ENCODE measurements around the gene DSCAM. TPM values are rescaled to one million over a fixed set of nuclear protein-coding genes. Genes with fewer than 3 reads are reported as not detected.

Gene DSCAM
- total RNA-seq, 1 donor, result not detected

DNA sequence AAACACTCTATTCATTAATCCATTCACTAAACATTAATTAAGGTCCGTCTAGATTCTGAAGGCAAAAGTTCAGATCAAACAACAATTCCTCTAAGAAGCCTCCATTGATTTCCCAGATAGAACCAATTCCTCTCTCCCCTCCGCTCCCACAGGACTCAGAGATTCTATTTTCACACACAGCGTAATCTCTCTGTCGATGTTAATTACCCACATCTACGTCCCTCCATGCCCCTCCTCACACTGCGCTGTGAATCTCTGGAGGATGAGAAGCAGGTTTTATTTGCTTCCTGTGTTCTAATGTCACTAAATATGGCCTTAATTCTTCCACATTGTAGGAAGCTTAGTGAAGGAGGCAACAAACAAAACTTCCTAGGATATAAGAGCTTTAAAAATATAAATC lies 306.7 kb downstream of the DSCAM start:
- H4K20me1 ChIP-seq (ENCODE audit: insufficient read depth, low read length), result no peaks in the 10 kb centered on the region
- no peaks in the 10 kb centered on the region for H3K36me3 ChIP-seq (ENCODE audit: insufficient read depth, low read length)
- peaks cover 5% of the 10 kb centered on the region for H3K9me3 ChIP-seq (ENCODE audit: low read depth, low read length)
- no peak for DNase-seq (ENCODE audit: insufficient read length, low spot score, missing footprints)
- no peaks in the 10 kb centered on the region for H3K79me2 ChIP-seq (ENCODE audit: insufficient read depth, low read length)
- TF ChIP-seq, protein P1, sequence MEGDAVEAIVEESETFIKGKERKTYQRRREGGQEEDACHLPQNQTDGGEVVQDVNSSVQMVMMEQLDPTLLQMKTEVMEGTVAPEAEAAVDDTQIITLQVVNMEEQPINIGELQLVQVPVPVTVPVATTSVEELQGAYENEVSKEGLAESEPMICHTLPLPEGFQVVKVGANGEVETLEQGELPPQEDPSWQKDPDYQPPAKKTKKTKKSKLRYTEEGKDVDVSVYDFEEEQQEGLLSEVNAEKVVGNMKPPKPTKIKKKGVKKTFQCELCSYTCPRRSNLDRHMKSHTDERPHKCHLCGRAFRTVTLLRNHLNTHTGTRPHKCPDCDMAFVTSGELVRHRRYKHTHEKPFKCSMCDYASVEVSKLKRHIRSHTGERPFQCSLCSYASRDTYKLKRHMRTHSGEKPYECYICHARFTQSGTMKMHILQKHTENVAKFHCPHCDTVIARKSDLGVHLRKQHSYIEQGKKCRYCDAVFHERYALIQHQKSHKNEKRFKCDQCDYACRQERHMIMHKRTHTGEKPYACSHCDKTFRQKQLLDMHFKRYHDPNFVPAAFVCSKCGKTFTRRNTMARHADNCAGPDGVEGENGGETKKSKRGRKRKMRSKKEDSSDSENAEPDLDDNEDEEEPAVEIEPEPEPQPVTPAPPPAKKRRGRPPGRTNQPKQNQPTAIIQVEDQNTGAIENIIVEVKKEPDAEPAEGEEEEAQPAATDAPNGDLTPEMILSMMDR (IDR thresholded peaks at IDR 0.05; ENCODE audit: extremely low read depth, low read depth, low read length), result no peak
- H3K4me3 ChIP-seq (ENCODE audit: insufficient read depth, low read length), result no peak overlapping the region
- H3K27ac ChIP-seq (ENCODE audit: low read depth, low read length), result no peak overlapping the region
- H2AFZ ChIP-seq (ENCODE audit: low read length), result no peak overlapping the region
- no peaks in the 10 kb centered on the region for H3K27me3 ChIP-seq (ENCODE audit: insufficient read depth, low read length)
- H3K4me1 ChIP-seq (ENCODE audit: insufficient read depth, low read length), result no peaks in the 10 kb centered on the region
- no peak overlapping the region for H3K4me2 ChIP-seq (ENCODE audit: insufficient read depth, low read length)

DNA sequence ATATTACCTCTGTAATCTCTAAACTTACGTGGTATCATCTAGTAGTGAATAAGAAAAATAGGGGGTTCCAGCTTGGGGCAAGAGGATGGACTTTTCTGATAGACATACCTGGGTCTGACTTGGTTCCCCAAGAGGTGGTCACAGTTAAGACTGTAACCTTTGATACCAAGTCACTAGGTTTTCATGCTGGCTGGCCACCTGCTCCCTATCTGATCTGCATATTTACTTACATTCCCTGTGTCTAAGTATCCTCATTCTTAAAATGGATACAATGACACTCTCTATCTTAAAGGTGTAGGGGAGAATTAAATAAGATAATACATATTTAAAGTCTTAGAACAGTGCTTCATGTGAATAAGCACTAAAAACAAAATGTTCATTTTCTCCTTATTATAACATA lies 312.1 kb downstream of the DSCAM start:
- Histone ChIP-seq H4K20me1 (ENCODE audit: insufficient read depth, low read length) (no peaks in the 10 kb centered on the region), H3K27me3 (ENCODE audit: insufficient read depth, low read length) (no peaks in the 10 kb centered on the region), H3K4me2 (ENCODE audit: insufficient read depth, low read length) (no peak overlapping the region), H3K27ac (ENCODE audit: low read depth, low read length) (no peak overlapping the region), H3K4me1 (ENCODE audit: insufficient read depth, low read length) (no peaks in the 10 kb centered on the region), H3K4me3 (ENCODE audit: insufficient read depth, low read length) (no peak overlapping the region), H3K36me3 (ENCODE audit: insufficient read depth, low read length) (no peaks in the 10 kb centered on the region), H3K79me2 (ENCODE audit: insufficient read depth, low read length) (no peaks in the 10 kb centered on the region), H2AFZ (ENCODE audit: low read length) (no peak overlapping the region), H3K9me3 (ENCODE audit: low read depth, low read length) (peaks cover 6% of the 10 kb centered on the region)
- TF ChIP-seq, protein P1 (IDR thresholded peaks at IDR 0.05; ENCODE audit: extremely low read depth, low read depth, low read length), result no peak
- no peak for DNase-seq (ENCODE audit: insufficient read length, low spot score, missing footprints)

DNA sequence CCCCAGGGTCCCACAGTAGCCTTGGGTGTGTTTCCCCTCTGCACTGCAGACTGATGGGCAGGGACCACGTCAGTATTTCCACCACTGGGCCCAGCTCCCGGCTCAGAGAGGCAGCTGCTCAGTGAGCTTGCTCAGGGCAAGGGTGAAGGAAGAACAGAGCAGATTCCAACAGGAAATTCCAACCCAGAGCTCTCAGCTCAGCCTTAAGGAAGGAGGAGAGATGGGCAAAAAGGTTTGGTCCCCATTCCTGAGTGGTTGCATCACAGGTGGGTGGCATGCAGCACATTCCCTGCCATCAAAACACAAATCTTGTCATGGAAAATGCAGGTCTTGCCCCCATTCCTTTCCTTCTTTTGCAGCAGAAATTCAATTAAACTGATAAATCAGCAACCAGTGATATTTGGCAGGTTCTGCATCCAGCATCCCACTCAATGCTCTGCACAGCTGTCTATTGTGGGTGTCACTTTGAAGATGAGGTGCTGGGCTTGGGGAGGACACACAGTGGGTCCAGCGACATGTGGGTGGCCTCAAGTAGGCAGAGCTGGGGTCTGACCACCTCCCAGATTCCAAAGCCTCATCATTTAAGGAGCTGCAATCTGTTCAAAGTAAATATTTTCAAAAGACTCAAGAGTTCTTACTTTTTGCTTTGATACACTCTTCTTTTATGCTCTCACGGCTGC lies 315.4 kb downstream of the DSCAM start:
- Histone ChIP-seq H3K27ac (ENCODE audit: low read depth, low read length) (no peak overlapping the region), H3K79me2 (ENCODE audit: insufficient read depth, low read length) (no peaks in the 10 kb centered on the region), H3K9me3 (ENCODE audit: low read depth, low read length) (peaks cover 6% of the 10 kb centered on the region), H3K4me3 (ENCODE audit: insufficient read depth, low read length) (no peak overlapping the region), H3K4me1 (ENCODE audit: insufficient read depth, low read length) (no peaks in the 10 kb centered on the region), H3K36me3 (ENCODE audit: insufficient read depth, low read length) (no peaks in the 10 kb centered on the region), H3K27me3 (ENCODE audit: insufficient read depth, low read length) (no peaks in the 10 kb centered on the region), H3K4me2 (ENCODE audit: insufficient read depth, low read length) (no peak overlapping the region), H2AFZ (ENCODE audit: low read length) (no peak overlapping the region), H4K20me1 (ENCODE audit: insufficient read depth, low read length) (no peaks in the 10 kb centered on the region)
- DNase-seq (ENCODE audit: insufficient read length, low spot score, missing footprints), result no peak
- TF ChIP-seq, protein P1 (IDR thresholded peaks at IDR 0.05; ENCODE audit: extremely low read depth, low read depth, low read length), result no peak

DNA sequence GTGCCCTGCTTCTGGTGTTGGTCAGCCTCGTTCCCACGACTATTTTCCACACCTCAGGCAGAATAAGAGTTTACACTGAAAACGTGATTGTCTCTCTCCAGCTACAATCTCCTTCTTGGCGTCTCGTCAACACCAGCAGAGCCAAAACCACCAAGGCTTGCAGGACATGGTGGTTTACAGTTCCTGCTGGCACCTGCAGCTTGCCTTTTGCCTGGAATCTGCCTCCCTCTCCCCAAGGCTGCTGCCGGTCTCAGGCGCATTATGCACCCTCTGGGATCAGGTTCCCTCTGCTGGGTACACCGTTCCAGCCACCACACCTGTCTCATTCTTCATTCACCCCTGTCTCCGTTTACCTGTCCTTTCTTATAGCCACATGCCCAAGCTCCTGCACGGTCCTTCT lies 315.9 kb downstream of the DSCAM start:
- Histone ChIP-seq H3K9me3 (ENCODE audit: low read depth, low read length) (peaks cover 6% of the 10 kb centered on the region), H3K4me1 (ENCODE audit: insufficient read depth, low read length) (no peaks in the 10 kb centered on the region), H3K4me2 (ENCODE audit: insufficient read depth, low read length) (no peak overlapping the region), H3K79me2 (ENCODE audit: insufficient read depth, low read length) (no peaks in the 10 kb centered on the region), H3K27ac (ENCODE audit: low read depth, low read length) (no peak overlapping the region), H4K20me1 (ENCODE audit: insufficient read depth, low read length) (no peaks in the 10 kb centered on the region), H3K4me3 (ENCODE audit: insufficient read depth, low read length) (no peak overlapping the region), H3K36me3 (ENCODE audit: insufficient read depth, low read length) (no peaks in the 10 kb centered on the region), H3K27me3 (ENCODE audit: insufficient read depth, low read length) (no peaks in the 10 kb centered on the region), H2AFZ (ENCODE audit: low read length) (no peak overlapping the region)
- TF ChIP-seq, protein P1 (IDR thresholded peaks at IDR 0.05; ENCODE audit: extremely low read depth, low read depth, low read length), result no peak
- no peak for DNase-seq (ENCODE audit: insufficient read length, low spot score, missing footprints)

All from osteoblast (primary cell).